ENCODE results near the gene ATF7IP. TPM values are rescaled to one million over a fixed set of nuclear protein-coding genes. Genes with fewer than 3 reads are reported as not detected.

The ATF7IP gene
- total RNA-seq, 1 experiment from 2014 or later, result 172 TPM

DNA sequence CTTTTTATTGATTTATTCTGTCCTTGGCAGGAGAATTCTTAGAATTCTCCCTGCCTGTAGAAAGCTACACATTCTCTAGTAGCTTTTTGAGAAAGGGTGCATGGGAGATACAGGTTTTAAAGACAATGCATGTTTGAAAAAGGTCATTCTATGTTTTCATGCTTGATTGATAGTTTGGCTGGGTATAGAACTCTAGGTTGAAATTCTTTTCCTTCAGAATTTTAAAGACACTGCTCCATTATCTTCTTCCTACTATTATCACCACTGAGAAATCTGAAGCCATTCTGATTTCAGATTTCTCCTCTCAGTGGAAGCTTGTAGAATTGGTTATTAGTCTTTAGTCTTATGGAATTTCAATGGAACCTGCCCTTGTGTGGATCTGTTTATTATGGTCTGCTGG is 14.0 kb downstream of the ATF7IP start:
- Histone ChIP-seq H3K9ac (ENCODE audit: extremely low read depth, insufficient read length, low read length) (no peak overlapping the region), H3K56ac (ENCODE audit: insufficient read length, low read depth, low read length) (no peak overlapping the region), H2BK15ac (ENCODE audit: low read depth, low read length) (no peak overlapping the region), H3K27ac (ENCODE audit: insufficient read length, low read depth, low read length) (no peak overlapping the region), H3T11ph (ENCODE audit: low read length) (no peak overlapping the region), H3K4me1 (ENCODE audit: insufficient read depth, low read length) (no peaks in the 10 kb centered on the region; the same call in 1 of the 2 replicates), H3K9me3 (ENCODE audit: control insufficient read depth, low read depth, low read length) (peaks cover 11% of the 10 kb centered on the region), H2BK120ac (ENCODE audit: low read depth, low read length, poor library complexity, severe bottlenecking) (no peak overlapping the region), H3K23me2 (ENCODE audit: insufficient read length, low read depth, low read length, poor library complexity, severe bottlenecking) (no peaks in the 10 kb centered on the region), H3K4ac (ENCODE audit: low read depth, low read length) (no peak overlapping the region), H4K8ac (replicated peaks; ENCODE audit: insufficient read length, low read depth, low read length) (no peak overlapping the region), H2AK5ac (ENCODE audit: insufficient read length, low read length) (no peak overlapping the region), H3K79me1 (ENCODE audit: insufficient read depth, low read depth, low read length, poor library complexity, severe bottlenecking) (no peaks in the 10 kb centered on the region), H2BK12ac (ENCODE audit: insufficient read length, low read depth, low read length) (no peak overlapping the region), H4K20me1 (ENCODE audit: control insufficient read depth, insufficient read depth, insufficient read length) (no peaks in the 10 kb centered on the region), H2AFZ (ENCODE audit: low read length) (no peak overlapping the region), H4K91ac (ENCODE audit: insufficient read length, low read depth, low read length) (no peak overlapping the region), H2BK20ac (ENCODE audit: low read depth, low read length, poor library complexity, severe bottlenecking) (no peak overlapping the region), H4K5ac (ENCODE audit: insufficient read length, low read depth, low read length) (no peak overlapping the region), H3K79me2 (ENCODE audit: insufficient read depth, low read length) (peaks cover 58% of the 10 kb centered on the region; the same call in 1 of the 2 replicates), H2BK5ac (ENCODE audit: insufficient read length, low read length) (no peak overlapping the region), H3K4me2 (ENCODE audit: insufficient read depth, insufficient read length, low read length) (no peak overlapping the region), H3K23ac (ENCODE audit: insufficient read length, low read depth, low read length) (no peak overlapping the region), H3K18ac (ENCODE audit: insufficient read length, low read depth, low read length) (no peak overlapping the region), H3K27me3 (ENCODE audit: insufficient read depth, low read length) (no peaks in the 10 kb centered on the region), H3K14ac (ENCODE audit: insufficient read depth, low read length) (no peak overlapping the region)
- Mint-ChIP-seq H3K36me3 (ENCODE audit: insufficient read depth in 1 of 3, low read depth in 3 of 3) (peaks cover 41 to 49% (median 48%) of the 10 kb centered on the region in 3 experiments), H3K4me1 (peaks cover 35 to 46% of the 10 kb centered on the region in 2 experiments), H3K27me3 (ENCODE audit: low read depth) (no peaks in the 10 kb centered on the region), H3K4me3 (no peak overlapping the region), H3K9me3 (peaks cover 14 to 33% of the 10 kb centered on the region in 2 experiments), H3K27ac (no peak overlapping the region)
- TF ChIP-seq, protein P1, sequence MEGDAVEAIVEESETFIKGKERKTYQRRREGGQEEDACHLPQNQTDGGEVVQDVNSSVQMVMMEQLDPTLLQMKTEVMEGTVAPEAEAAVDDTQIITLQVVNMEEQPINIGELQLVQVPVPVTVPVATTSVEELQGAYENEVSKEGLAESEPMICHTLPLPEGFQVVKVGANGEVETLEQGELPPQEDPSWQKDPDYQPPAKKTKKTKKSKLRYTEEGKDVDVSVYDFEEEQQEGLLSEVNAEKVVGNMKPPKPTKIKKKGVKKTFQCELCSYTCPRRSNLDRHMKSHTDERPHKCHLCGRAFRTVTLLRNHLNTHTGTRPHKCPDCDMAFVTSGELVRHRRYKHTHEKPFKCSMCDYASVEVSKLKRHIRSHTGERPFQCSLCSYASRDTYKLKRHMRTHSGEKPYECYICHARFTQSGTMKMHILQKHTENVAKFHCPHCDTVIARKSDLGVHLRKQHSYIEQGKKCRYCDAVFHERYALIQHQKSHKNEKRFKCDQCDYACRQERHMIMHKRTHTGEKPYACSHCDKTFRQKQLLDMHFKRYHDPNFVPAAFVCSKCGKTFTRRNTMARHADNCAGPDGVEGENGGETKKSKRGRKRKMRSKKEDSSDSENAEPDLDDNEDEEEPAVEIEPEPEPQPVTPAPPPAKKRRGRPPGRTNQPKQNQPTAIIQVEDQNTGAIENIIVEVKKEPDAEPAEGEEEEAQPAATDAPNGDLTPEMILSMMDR (conservative IDR thresholded peaks at IDR 0.05), result no peak
- DNase-seq, result no peak
